SK-N-DZ (cell line): ENCODE measurements around the gene PRLHR. TPM values are rescaled to one million over a fixed set of nuclear protein-coding genes. Genes with fewer than 3 reads are reported as not detected.

ENCODE experiments used
- DNase-seq: peaks from one replicate; pipeline ENCODE4 v3.0.0-alpha.2; 2015; ENCODE audit warnings: low spot score
- polyA plus RNA-seq, 2 experiments: library from polyadenylated mRNA; depleted of rRNA; stranded (reverse); fragments of >200 nt; gene quantifications; 2 replicates each; pipeline ENCODE4 v1.2.3, GENCODE V29; 2014

Gene PRLHR
- 0.03 and 0.54 TPM in 2 replicates for polyA plus RNA-seq (2014; cell fraction: cytosol; rRNA removed)
- polyA plus RNA-seq (2014; cell fraction: nucleus; rRNA removed): 0.06 and 0.13 TPM in 2 replicates

DNA sequence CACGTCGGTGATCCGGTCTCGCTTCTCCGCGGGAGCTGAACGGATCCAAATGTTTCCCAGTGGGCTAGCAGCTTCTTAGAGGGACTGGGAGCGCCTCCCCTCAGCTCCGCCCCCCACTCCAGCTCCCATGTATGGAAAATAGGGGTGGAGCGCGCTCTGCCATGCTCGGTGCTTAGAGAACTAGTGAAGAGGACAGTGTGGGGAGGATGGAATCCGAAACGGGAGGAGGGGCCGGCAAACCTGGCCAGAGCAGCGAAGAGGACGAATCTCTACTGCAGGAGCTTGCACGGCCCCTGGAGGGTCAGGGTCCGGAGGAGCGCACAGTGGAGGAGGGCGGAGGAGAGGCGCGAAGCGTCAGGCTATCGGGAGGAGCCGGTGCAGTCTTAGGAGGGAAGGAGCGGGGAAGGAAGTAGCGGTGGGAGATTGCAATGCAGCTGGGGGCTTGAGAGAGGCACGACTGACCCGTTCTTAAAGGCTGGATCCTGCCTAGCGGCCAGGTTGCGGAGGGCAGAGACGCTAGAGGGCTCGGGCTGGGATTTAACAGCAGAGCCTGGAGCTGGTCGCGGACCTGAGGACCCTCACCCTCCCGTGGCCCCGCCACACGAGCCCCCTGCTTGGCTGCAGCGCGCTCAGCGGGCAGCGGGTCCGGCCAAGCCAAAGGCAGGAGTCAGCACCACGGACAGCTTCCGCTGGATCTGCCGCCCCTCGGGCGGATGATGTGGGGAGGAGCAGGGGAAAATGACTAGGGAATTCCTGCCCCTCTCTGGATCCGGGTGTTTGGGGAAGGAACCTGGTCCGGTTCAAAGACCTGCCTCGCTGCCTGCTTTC, at the start of gene PRLHR:
PRLHR (minus strand) TSS at position 51 of the 828 bp plus-strand sequence. CDS start 404 bp downstream, outside the sequence.
- peak; percentile 75 for DNase-seq

DNA sequence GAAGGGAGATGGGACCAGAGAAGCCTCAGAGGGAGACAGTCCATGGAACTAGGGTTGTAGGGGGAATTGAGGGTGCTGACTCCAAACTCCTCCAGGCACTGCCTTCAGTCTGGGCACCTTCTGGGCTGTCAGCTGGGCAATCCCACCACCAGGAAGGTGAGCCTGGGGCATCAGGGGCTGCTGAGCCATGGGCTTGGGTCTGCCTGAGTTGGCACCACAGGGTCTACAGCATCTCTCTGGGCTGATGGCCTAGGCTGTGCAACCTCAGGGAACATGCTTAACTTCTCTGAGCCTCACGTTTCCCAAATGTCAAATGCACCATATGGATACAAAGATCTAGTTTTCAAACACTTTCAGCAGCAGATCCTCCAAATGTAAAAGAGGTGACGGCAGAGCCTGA, 46.8 kb upstream of the PRLHR start:
- DNase-seq: no peak

DNA sequence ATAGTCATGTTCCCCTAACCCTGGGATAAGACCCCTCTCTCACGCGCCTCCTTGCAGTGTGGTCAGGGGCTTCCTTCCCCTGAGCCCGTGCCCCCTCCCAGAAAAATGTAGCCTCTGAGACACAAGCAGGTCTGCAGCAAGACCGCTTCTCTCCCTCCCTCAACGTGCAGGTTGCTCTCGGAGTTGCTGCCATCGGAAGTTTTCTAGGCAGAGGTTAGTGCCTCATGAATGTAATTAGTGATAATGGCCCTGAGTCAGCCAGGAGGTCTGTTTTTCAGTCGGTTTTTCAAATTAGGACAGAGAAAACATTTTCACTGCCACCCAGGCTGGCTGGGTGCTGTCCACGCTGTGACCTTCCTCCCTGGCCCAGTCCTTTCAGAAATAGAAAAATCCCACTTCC, 43.2 kb upstream of the PRLHR start:
- DNase-seq: peak; percentile 42

DNA sequence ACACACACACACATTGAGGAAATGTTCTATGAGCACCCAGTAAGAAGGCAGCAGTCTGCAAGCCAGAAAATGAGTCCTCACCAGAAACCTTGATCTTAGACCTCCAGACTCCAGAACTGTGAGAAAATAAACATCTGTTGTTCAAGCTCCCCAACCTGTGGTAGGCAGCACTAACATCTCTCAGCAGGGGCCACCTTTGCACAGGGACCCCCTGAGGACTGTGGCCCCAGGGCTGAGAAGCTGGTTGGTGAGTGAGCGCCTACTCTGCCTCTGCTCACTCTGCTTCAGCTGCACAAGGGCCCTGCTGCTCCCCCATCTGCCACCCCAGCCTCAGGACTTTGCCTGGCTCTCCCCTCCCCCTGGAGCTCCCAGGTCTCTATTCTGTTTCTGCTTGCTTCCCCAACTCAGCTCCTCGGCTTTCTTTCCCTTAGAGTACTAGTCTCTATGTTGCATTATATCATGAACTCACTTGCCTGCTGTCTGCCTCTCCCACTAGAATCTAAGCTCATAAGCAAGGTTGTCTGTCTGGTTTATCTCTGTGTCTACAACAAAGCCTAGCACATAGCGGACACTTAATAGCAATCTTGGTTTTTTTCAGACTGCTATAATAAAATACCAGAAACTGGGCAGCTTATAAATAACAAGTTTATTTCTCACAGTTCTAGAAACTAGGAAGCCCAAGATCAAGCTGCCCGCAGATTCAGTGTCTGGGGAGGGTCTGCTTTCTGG, 40.4 kb upstream of the PRLHR start:
- no peak for DNase-seq

DNA sequence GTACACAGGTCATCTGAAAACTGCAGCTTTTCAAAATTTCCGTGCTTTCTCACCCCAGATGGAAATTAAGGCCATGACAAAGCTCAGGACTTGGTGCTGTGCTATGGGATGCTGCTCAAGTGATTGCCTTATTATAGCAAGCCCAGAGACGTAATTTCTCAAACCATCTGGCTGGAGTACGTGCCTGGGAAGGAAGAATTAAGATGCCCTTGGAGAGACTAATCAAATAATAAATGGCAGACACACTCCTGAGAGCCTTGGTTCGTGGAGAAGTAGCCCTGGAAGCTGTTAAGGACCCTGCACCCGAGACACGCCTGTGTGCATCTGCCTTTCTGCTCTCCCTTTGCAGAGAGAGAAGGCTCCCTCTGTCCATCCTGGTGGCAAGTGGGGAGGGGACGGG, 38.3 kb upstream of the PRLHR start:
- DNase-seq: peak; percentile 92

DNA sequence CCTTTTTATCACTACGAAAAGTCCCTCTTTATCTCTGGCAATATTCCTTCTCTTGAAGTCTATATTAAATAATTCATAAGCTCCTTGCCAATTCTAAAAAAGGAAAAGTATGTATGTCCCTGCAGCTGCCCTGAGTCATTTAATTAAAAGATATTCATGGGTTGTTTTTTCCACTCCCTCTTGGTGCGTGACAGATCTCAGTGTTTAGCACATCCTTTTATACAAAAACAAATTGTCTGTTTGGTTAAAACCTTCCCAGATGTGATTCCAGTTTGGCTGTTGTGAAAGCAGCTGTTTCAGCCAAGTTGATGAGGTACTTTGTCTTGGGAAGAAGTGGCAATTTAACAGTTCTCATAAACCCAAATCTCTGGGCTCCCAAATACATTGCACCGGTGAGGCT, 33.8 kb upstream of the PRLHR start:
- no peak for DNase-seq

DNA sequence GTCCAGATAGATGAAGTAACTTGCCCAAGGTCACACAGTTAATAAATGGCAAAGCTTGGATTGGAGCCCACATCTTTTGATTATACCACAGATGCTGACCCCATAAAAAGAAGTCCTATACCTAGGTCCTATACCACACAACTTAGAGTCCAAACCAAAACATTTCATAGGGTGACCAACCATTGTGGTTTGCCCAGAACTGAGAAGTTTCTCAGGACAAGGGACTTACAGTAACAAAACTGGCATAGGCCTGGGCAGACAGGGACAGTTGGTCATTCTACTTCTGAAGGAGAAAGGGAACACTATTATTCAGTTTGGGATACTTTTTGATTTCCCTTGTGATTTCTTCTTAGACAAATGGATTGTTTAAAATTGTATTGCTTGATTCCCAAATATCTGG, 32.9 kb upstream of the PRLHR start:
- no peak for DNase-seq

DNA sequence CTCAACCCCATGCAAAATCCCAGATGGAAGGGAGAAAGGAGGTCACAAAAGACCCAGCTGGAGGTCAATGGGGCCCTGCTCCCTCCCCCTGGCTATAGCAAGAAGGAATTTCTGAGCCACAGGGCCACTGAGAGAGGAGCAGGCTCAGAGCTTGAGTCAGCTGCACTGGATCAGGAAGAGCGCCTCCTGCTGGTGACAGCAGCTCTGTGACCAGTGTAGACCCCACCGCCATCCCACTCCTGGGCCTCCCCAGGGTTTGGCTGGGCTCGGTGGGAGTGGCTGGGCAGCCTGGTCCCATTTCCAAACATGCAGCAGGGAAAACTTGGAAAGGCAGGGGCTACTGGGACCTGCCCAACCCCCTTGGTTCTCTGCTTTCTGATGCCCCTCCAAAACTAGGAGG, 31.5 kb upstream of the PRLHR start:
- no peak for DNase-seq

DNA sequence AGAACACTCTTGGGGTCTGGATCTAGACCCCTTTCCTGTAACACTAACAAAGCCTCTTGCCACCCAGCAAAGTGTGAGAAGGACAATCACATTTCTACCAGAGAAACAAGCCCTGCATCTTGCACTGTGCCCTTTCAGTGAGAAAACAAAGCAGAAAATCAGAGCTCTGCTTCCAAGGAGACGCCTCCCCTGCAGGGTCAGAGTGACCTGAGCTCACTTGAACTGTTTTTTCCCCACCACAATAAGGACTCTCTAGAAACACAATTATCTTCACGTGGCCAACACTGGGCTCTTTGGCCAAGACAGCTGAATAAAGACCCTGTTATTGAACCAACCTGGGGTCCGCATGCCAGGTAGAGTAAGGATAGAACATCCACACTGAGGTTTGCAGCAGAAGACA, 30.1 kb upstream of the PRLHR start:
- no peak for DNase-seq

DNA sequence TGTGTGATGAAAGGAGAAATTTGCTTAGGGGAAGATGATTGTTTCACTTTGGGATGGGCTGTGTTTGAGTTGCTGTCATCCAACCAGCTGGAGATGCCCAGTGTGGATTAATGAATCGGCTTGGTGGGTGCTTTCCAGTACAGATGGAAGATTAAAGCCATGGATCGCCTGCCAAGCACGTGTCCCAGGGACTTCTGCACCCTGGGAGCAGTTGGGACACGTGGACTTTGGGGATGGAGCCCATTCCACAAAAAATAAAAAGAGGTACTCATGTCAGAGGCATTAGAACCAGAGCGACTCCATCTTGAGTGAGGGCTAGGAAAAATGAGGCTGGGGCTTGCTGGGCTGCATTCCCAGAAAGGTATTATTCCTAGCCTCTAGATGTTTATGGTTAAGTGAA, 29.3 kb upstream of the PRLHR start:
- no peak for DNase-seq

DNA sequence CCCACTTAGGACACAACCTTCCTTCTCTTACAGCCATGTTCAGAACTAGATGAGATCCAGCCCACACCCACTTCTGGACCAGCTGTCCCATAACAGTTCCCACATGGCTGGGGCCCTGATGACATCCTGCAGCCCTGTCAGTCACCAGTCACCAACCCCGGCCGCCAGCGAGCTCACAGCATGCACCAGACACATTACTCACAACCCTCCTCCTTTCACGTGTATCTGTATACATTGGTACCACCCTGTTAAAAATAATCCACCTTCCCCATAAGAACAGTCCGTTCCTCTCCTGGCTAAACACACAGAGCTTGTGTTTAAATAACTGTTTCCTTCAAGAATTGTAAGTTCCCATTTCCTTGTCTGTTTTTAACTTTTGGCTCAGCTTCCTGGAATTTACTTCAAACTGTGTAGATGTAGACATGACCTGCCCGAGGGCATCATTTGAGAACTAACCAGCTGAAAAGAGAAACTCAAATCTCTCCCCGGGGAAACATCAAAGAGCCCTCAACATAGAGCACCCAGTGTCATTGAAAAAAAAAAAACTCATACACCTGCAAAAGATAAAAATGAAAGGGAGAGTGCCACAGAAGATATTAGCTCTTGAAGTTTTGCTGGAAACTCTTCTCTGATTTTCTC, 26.0 kb upstream of the PRLHR start:
- DNase-seq: no peak

DNA sequence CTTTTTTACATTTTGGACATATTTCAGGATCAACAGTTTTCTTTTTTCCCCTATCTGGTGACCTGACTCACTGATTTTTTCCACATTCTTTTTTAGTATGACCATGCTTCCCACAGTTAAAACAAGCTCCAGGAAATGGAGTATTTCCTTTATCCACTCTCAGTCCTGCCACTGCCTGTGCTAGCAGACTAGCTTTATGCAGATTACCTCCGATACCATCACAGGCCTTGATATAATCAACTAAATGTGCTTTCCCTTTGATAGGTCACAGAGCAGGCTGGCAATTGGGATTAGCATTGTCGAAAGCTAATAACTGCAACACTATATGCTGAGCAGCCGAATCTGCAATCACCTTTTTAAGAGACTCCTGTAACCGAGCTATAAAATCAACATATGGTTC, 18.4 kb upstream of the PRLHR start:
- peak; percentile 39 for DNase-seq

DNA sequence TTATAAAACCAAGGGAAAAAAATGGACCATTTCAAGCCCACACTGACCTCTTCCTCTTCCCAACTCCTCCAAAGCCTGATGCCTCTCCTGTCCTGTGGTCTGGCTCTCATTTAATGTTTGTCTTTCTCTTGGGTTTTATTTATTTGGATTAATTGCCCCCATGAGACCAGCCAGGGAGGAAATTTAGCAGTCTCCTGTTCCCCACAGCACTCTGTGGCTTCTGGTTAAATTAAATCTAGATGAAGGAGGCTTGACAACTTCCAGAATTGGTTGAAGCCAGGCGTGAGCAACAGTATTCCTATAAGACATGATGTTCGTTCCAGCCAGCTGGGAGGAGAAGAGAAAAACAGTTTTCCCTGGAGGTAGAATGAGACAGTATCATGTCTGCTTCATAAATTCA, 15.1 kb upstream of the PRLHR start:
- peak; percentile 89 for DNase-seq

DNA sequence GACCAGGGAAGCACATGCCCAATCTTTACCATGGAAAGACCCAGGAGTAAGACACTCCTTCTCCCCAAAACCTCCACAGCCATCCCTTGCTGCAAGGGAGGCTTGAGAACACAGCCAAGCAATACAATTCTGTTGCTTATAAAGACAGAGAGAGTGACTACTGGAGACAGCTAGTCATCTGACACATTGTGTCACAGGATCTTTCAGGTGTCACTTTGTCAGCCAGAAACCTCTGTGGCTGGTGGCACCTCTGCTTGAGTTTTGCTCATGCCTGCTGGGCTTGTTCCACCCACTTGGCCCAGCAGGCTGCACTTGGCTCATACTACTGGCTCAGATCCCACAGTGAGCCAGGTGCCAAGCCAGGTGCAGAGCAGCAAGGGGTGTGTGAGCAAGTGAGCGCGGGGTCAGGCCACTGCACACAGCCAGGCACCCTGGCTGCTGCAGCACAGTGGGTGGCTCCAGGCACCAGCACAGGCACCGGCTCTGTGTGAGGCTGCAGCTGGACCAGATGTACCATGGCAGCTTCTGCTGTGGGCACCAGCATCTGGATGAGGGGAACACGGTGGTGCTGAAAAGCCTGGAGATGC, 12.4 kb upstream of the PRLHR start:
- DNase-seq: no peak

DNA sequence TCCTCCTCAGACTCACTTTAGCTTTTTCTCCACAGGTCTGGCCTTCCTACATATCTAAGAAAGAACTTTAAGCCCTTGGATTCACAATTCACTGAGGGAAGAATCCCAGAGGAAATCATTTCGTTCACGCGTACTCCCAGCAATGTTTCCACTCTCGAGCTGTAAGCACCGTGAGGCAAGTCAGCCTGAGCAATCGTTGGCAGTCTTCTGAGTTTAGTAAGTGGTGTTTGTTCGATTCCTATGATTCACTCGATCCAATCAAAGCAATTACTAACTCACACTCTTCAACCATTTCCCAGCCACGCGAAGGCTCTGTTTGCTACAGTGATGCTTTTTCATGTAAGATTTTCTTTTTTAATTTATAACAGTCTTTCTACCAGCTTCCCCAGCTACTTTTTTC, 10.2 kb upstream of the PRLHR start:
- no peak for DNase-seq

DNA sequence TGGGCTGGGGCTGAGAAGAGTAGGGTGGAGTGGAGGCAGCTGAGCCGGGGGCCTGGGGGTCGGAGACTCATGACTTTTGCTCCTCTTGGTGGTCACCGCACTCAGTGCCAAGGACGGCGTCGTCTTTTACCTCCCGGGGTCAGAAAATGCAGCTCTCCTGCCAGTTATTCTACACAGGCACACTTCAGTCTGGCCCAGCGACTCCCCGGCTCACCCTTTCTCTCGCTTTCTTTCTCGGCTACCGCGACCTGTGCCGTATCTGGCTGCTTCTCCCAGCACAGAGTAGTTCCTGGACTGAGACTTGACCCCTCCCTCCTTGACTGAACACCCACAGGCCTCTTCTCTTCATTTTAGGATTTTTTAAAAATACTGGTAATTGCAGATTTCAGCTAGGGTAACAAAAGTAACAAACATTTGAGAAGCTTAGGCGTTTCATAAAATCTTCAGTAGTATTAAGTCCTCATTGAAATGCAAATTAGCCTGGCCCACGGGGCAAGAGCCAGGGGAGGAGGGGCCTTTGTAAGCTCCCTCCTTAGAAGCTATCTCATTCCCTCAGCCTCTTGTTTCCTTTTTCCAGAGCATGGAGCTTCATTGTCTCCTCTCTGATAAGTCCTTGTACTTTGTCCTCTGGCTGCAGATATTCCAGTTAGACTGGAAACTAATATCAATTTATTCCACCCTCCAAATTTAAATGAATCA, 1.1 kb upstream of the PRLHR start:
- DNase-seq: peak; percentile 32

DNA sequence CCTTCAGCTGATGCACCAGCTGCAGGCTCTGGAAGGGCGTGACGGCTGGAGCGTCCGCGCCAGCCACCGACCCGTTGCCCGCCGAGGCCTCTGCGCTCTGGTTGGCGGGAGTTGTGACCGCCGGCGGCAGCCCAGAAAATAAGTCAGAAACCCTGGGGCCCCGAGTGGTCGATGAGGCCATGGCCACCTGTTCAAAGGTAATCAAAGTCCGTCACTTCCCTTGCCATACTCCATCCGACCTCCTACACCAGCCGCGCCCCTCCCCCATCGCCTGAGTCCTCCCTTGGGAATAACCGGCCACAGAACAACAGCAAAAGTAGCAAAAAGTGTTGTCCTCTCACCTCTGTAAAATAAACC, 406 bp downstream of the PRLHR start:
- DNase-seq: no peak

DNA sequence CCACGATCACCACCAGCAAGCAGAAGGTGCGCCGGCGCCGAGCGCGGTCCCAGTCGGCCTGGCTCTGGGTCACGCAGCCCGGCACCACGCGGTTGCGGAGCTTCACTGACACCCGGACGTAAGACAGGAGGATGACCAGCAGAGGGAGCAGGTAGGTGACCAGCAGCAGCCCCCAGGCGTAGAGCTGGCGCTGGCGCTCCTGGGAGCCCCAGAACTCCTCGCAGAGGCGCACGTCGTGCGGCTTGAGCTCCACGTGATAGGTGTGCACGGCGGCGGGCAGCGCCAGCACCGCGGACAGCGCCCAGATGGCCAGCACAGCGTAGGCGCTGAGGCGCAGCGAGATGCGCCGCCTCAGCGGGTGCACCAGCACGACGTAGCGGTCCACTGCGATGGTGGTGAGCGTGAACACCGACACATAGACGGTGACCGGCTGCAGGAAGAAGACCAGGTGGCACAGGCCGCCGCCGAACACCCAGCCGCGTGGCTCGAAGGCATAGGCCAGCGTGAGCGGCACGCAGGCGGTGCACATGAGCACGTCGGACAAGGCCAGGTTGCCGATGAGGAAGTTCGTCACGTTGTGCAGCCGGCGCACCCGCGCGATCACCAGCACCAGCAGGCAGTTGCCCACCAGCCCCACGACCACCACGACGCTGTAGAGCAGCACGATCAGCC, 920 bp downstream of the PRLHR start:
- no peak for DNase-seq

DNA sequence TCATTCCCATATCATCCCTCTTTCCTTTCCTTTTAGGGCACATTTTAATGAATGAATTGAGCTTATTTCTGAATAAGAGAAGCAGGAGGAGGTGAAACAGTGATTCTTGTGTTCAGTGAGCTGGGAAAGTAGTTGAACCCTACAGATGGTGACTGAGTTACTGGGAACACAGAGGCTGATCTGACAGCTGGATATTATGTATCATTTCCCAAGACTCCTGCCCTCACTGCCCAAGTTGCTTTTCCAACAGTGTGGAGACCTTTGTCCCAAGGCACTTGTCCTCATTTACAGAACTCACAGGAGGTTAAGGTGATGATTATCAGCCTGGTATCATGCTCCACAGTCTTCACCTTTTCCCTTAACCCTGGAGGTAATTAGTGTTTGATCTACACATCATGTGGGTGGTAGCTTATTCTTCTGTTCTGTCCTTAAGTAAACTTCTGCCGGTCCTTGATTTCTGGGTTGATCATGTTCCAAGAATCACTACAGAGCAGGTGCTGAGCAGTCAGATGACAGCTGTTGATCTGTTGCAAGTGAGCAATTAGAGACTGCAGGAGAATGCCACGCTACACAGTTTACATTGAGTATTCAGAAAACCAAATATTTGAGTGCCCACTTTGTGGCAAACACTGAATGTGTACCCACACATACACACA, 2.6 kb downstream of the PRLHR start:
- DNase-seq: no peak

DNA sequence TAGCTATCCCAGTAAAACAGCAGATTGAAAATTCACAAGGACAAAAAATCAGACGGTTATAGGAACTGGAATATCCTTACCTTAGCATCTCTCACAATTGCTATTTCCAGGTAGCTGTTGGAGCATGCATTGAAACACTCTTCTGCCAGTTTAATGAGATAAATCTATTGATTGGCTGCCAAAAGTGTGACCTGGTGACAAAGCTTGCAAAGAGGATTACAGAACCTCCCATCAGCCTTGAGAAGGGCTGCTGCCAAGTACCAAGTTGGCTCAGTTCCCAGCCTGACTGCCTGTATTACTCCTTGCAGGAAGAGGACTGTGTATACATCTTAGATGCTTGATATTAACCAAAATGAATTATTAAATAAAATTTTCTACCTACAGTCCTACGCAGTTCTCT, 5.1 kb downstream of the PRLHR start:
- DNase-seq: no peak
